Keratinocyte (primary cell): ENCODE measurements around the gene TMEM201. TPM values are rescaled to one million over a fixed set of nuclear protein-coding genes. Genes with fewer than 3 reads are reported as not detected.

Experiments
- DNase-seq: peaks from one replicate; pipeline ENCODE4 v3.0.0-alpha.2; 2011; ENCODE audit warnings: low read depth, missing footprints, low spot score
- FAIRE-seq: peaks from 2 replicates; lab custom pipeline; 2011; peaks lifted over from hg19 to GRCh38; lab: Jason Lieb, UNC
- H2AFZ ChIP-seq: 2 replicates; pipeline ENCODE4 v1.6.0; 2012; ENCODE audit warnings: low read length, control low read depth, inconsistent platforms; ENCODE audit not compliant: control insufficient read depth
- H3K27ac ChIP-seq: 2 replicates; pipeline ENCODE4 v1.5.1; 2011; ENCODE audit warnings: low read length; ENCODE audit not compliant: control insufficient read depth, insufficient read depth
- H3K27me3 ChIP-seq: 3 replicates; pipeline ENCODE4 v1.6.0; 2011; ENCODE audit warnings: low read length; ENCODE audit not compliant: control insufficient read depth, insufficient read depth; ENCODE audit errors: extremely low read depth
- H3K36me3 ChIP-seq, 2 experiments: 2 replicates in 1 of 2; 3 replicates in 1 of 2; pipeline ENCODE4 v1.5.1; 2011; ENCODE audit warnings: low read length in 2 of 2, mild to moderate bottlenecking in 1 of 2; ENCODE audit not compliant: control insufficient read depth in 2 of 2, insufficient read depth in 2 of 2; ENCODE audit errors: extremely low read depth in 1 of 2
- H3K4me1 ChIP-seq: 3 replicates; pipeline ENCODE4 v1.5.1; 2011; ENCODE audit warnings: low read length; ENCODE audit not compliant: control insufficient read depth, insufficient read depth; ENCODE audit errors: extremely low read depth
- H3K4me2 ChIP-seq: 3 replicates; pipeline ENCODE4 v1.6.0; 2011; ENCODE audit warnings: low read depth, low read length; ENCODE audit not compliant: control insufficient read depth, insufficient read depth; ENCODE audit errors: extremely low read depth
- H3K4me3 ChIP-seq, 3 experiments: fragments of 200-600 bp in 1 of 3; sonication (generic) in 1 of 3; 2 replicates in 2 of 3; 3 replicates in 1 of 3; pipeline ENCODE4 v1.5.1; 2011 to 2016; ENCODE audit warnings: low read length in 3 of 3, mild to moderate bottlenecking in 3 of 3, control low read depth in 2 of 3, inconsistent platforms in 1 of 3, low read depth in 1 of 3, mixed read lengths in 1 of 3, mixed run types in 1 of 3, moderate library complexity in 1 of 3; ENCODE audit not compliant: control insufficient read depth in 2 of 3, insufficient read depth in 2 of 3; ENCODE audit errors: extremely low read depth in 1 of 3
- H3K79me2 ChIP-seq: 2 replicates; pipeline ENCODE4 v1.6.0; 2012; ENCODE audit warnings: low read length; ENCODE audit not compliant: control insufficient read depth, insufficient read depth
- H3K9ac ChIP-seq: 3 replicates; pipeline ENCODE4 v1.6.0; 2011; ENCODE audit warnings: low read length; ENCODE audit not compliant: control insufficient read depth, insufficient read depth; ENCODE audit errors: extremely low read depth
- H3K9me1 ChIP-seq: 3 replicates; pipeline ENCODE4 v1.6.0; 2011; ENCODE audit warnings: low read length; ENCODE audit not compliant: control insufficient read depth, insufficient read depth; ENCODE audit errors: extremely low read depth
- H3K9me3 ChIP-seq: 2 replicates; pipeline ENCODE4 v1.5.1; 2012; ENCODE audit warnings: low read depth, low read length; ENCODE audit not compliant: control insufficient read depth
- H4K20me1 ChIP-seq: 3 replicates; pipeline ENCODE4 v1.6.0; 2011; ENCODE audit warnings: low read length; ENCODE audit not compliant: control insufficient read depth, insufficient read depth; ENCODE audit errors: extremely low read depth
- EZH2 ChIP-seq: IDR thresholded peaks from one replicate; pipeline ENCODE4 v1.6.1; 2012; ENCODE audit warnings: inconsistent platforms, mild to moderate bottlenecking, low read length, moderate library complexity
- dilution Hi-C: fragments of 300-500 bp; cut with MboI; formaldehyde crosslinking; loops from one replicate; pipeline ENCODE4 v1.7.0; 2020; ENCODE audit warnings: low sequenced_read_pairs; ENCODE audit not compliant: extremely low pct_ligation_motif_present
- polyA plus RNA-seq, 5 experiments: library from polyadenylated mRNA; depleted of rRNA in 3 of 5; stranded (reverse) in 3 of 5; stranded (forward) in 1 of 5; unstranded in 1 of 5; fragments of >200 nt; gene quantifications; 1 replicate in 1 of 5; 2 replicates in 3 of 5; 3 replicates in 1 of 5; pipeline versions ENCODE4 v1.2.1 to v1.2.3, GENCODE V29; 2011 to 2012; ENCODE audit warnings: missing spikeins in 2 of 5, low read depth in 1 of 5, low replicate concordance in 1 of 5
- TF ChIP-seq, protein P1 (sequence below), 3 experiments: IDR thresholded peaks in 1 of 3; conservative IDR thresholded peaks in 1 of 3; optimal IDR thresholded peaks in 1 of 3; 2 replicates in 2 of 3; 3 replicates in 1 of 3; pipeline versions ENCODE3 to v1.5.1; 2011; ENCODE audit warnings: low read length in 3 of 3, mild to moderate bottlenecking in 3 of 3, moderate library complexity in 2 of 3, control low read depth in 1 of 3, inconsistent platforms in 1 of 3; ENCODE audit not compliant: insufficient read depth in 2 of 3; ENCODE audit errors: extremely low read depth in 1 of 3

The TMEM201 gene
- polyA plus RNA-seq, 1 donor (not counting 4 experiments of a cell fraction or from before 2014, with no cell fraction given), result 1.5 TPM

DNA sequence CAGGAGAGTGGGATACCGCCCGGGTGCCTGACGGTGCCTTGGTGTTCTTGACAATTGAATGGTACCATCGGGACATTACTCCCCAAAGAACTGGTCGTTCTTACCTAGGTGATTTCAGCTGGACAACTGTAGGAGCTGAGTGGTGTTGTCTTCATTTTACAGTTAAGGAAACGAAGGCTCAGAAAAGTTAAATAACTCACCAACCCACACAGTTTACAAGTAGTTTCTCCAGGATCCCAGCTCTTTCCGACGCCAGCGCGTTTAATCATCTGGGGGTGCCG, 64.4 kb downstream of the TMEM201 start:
- peaks cover 26% of the 10 kb centered on the region for H3K27me3 ChIP-seq
- no peak overlapping the region for H3K9ac ChIP-seq
- no peaks in the 10 kb centered on the region for H3K9me1 ChIP-seq
- H3K79me2 ChIP-seq, result no peaks in the 10 kb centered on the region
- no peak overlapping the region for H3K4me3 ChIP-seq
- H3K9me3 ChIP-seq, result no peaks in the 10 kb centered on the region
- no peak overlapping the region for H3K27ac ChIP-seq
- no peak for TF ChIP-seq EZH2
- dilution Hi-C loops, result no loop called here
- no peak for DNase-seq
- H3K4me1 ChIP-seq, result peaks cover 4% of the 10 kb centered on the region
- H3K36me3 ChIP-seq, result no peaks in the 10 kb centered on the region
- no peak overlapping the region for H3K4me2 ChIP-seq
- FAIRE-seq, result no peak
- H4K20me1 ChIP-seq, result no peaks in the 10 kb centered on the region
- no peak overlapping the region for H2AFZ ChIP-seq

DNA sequence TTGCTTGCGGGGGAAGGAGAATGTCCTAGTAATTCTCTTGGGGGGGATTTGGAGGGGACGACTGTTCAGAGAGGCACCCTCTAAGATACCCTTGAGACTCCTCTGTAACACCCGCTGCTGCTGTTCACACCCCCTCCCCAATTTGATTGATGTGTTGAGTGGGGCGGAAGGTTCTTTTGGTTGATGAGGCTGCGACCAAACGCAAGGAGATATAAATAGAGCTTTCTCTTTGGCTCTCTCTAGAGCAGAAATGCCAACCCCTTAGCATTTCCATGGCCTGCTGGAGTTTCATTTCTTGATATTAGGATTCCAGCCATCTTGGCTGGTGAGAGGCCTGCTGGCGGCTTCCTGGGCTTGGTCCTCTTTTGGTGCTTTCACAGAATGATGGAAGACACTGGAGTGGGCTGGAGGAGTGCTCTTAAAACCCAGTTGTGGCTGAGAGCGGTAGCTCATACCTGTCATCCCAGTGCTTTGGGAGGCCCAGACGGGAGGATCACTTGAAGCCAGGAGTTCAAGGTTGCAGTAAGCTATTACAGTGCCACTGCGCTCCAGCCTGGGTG, 64.9 kb downstream of the TMEM201 start:
- FAIRE-seq (no peak), DNase-seq (no peak)
- Histone ChIP-seq H3K9ac (no peak overlapping the region), H3K27ac (no peak overlapping the region), H3K4me1 (peaks cover 4% of the 10 kb centered on the region), H3K79me2 (no peaks in the 10 kb centered on the region), H3K9me1 (no peaks in the 10 kb centered on the region), H3K4me2 (no peak overlapping the region), H3K4me3 (no peak overlapping the region), H3K36me3 (no peaks in the 10 kb centered on the region), H3K9me3 (no peaks in the 10 kb centered on the region), H2AFZ (no peak overlapping the region), H4K20me1 (no peaks in the 10 kb centered on the region), H3K27me3 (peaks cover 26% of the 10 kb centered on the region)
- dilution Hi-C loops, result no loop called here
- TF ChIP-seq EZH2, result no peak
- TF ChIP-seq, protein P1, sequence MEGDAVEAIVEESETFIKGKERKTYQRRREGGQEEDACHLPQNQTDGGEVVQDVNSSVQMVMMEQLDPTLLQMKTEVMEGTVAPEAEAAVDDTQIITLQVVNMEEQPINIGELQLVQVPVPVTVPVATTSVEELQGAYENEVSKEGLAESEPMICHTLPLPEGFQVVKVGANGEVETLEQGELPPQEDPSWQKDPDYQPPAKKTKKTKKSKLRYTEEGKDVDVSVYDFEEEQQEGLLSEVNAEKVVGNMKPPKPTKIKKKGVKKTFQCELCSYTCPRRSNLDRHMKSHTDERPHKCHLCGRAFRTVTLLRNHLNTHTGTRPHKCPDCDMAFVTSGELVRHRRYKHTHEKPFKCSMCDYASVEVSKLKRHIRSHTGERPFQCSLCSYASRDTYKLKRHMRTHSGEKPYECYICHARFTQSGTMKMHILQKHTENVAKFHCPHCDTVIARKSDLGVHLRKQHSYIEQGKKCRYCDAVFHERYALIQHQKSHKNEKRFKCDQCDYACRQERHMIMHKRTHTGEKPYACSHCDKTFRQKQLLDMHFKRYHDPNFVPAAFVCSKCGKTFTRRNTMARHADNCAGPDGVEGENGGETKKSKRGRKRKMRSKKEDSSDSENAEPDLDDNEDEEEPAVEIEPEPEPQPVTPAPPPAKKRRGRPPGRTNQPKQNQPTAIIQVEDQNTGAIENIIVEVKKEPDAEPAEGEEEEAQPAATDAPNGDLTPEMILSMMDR (optimal IDR thresholded peaks at IDR 0.05 in 1 of 3, IDR thresholded peaks at IDR 0.05 in 1 of 3, conservative IDR thresholded peaks at IDR 0.05 in 1 of 3; ENCODE audit: extremely low read depth in 1 of 3, insufficient read depth in 2 of 3, low read length in 3 of 3), result no peak
